ENCODE measurements around the gene RIT2. TPM values are rescaled to one million over a fixed set of nuclear protein-coding genes. Genes with fewer than 3 reads are reported as not detected.

Gene RIT2
- polyA plus RNA-seq, 5 donors = not detected

DNA sequence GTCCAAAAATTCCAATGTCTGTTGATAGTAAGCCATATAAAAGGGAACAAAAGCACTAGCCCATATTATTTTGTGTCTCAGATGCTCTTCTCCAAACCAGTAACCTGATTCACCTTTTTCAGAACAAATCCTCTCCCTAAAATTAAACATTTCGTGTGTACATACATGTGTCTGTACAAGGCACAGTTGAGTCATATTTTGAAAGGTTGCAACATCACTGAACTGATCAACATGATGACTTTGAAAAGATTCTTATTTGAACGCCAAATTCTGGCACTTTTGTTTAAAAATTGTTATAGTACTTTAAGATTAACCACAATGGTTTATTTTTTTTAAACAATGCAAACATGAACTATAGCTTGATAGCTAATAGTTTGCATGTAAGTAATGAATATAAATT, 102.5 kb downstream of the RIT2 start:
- no peak for DNase-seq

GRCh38 chr18:43010611-43011010, 104.9 kb downstream of the RIT2 start:
- no peak for DNase-seq

DNA sequence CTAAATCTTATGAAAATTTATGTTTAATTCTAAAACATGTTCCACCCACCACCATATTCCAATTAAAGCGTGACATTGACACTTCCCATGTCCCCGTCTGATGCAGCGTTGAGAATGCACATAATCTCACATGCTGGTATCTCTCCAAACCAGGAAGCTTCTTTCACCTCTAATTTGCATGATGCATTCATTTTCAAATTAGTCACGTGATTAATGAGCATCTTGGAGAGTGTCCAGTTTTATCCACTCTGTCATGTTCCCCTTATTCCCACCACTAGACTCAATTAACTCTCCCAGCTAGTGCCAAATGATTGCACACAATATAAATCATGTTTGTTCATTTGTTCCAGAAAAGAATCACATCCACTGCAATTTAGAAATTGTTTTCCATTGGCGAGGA, 105.8 kb downstream of the RIT2 start:
- no peak for DNase-seq

DNA sequence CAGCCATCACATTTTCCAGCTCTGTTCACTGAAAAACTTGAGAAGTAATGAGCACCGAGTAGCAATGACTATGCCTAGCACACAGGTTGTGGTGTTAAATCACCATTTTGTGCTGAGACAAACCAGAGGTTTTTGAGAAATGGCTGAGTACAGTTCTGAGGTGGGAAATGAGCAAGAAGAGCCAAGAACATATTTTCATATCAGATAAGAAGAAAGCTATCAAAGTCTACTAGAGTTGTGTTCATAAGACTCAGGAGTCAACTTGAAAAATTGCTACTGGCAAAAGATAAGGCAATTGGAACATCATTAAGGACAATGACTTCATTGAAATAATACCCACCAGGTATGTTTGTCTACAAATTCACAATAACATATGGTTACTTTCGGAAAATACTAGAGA, 108.1 kb downstream of the RIT2 start:
- DNase-seq = no peak

DNA sequence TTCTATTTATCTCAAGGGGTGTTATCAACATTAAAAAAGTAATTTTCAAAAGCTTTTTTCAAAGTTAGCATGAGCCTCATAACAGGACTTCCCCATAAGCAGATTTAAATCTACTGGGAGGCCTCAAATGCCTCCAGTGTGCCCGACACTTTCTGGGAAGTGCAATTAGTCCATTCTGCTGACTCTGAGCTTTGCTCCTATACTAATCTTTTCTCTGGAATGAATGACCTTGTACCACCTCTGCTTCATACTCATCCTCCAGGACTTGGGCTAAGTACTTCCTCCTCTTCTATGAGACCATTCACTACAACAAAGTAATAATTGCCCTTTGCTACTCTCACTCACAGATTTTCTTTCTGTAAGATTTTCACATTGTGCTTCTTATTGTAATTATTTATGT, 111.1 kb downstream of the RIT2 start:
- no peak for DNase-seq

GRCh38 chr18:43001821-43002220, 113.7 kb downstream of the RIT2 start:
- DNase-seq = no peak

- no peak for DNase-seq
Measured at GRCh38 chr18:42996824-42997223, 118.7 kb downstream of the RIT2 start.

- no peak for DNase-seq
Measured at GRCh38 chr18:42980426-42980825, 135.1 kb downstream of the RIT2 start.

DNA sequence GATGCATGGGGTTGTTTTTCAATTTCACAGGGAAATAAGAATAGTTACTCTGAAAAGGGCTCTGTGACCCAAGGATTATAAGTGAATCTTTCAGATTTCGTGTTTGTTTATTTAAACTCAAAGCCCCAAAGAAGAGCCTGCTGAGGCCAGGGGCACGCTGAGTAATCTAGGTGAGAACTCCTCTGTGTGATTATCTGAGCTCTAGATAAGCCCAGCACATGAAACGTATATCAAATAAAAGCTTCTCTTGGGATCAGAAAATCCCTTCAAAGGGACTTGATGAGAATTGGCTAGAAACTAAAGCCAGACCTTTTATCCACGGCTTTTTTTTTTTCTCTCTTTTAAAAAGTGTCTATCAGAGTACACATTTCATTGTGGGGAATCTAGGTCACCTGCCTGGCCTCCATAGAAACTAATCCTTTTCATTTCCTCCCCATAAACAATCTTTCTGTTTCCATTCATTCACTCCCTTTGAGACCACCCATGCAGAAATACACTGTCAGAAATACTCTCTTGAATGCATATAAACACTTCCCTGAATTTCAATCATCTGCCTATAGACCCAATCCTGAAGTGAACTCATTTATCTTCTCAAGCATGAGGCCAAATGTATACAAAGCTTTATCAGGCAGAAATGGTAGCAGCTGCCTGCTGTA, 137.4 kb downstream of the RIT2 start:
- DNase-seq = no peak

DNA sequence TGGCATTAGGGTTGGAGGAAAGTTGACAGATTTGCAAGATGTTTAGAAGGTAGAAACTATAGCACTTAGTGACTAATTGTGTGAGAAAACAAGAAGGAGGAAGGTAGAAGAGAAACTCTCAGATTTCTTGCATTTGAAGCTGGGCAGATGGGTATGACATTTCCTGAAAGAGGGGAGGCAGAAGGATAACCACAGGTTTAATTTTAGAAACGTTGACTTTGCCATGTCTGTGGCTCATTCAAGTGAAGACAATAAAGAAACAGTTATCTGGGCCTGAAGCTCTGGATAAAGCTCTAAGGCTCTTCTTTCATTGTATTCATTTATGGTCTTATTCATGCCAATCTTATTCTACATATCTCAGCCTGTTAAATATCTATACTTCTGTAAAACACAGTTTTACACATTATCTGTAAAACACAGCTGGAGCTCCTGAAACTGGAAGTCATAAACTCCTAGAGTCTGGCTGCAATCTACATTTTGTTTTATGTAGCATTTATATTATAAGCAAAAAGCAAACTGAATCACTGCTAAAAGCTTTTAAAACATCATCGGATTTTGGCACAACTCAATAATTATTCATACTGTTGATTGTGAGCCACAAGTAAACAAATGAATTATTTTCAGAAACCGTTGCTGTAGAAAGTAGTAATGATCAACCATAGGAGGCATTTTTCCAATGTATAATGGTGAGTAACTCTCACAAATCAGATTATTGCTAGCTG, 138.5 kb downstream of the RIT2 start:
- DNase-seq = peak in 1 of 2 donors; percentile 20

GRCh38 chr18:42969366-42969765, 146.1 kb downstream of the RIT2 start:
- no peak for DNase-seq

GRCh38 chr18:42961298-42961697, 154.2 kb downstream of the RIT2 start:
- DNase-seq = no peak

- DNase-seq = no peak
Measured at GRCh38 chr18:42959528-42959927, 156.0 kb downstream of the RIT2 start.

DNA sequence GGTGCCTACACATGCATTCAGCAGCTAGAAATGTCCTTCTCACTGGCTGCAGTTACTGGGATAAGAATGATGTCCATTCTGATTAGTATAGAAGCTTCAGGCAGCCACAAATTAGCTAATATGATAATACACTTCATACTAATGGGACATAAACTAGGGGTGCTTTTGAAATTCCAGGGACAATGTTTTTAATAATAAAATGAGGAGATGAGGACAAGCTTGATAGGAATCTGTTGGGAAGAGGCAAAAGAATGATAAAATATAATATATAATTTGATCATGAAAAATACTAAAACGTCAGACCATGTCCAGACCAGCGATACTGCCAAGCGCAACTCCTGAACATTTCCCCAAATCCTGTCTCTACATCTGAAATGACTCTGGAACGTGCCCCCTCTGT, 157.1 kb downstream of the RIT2 start:
- DNase-seq = no peak

DNA sequence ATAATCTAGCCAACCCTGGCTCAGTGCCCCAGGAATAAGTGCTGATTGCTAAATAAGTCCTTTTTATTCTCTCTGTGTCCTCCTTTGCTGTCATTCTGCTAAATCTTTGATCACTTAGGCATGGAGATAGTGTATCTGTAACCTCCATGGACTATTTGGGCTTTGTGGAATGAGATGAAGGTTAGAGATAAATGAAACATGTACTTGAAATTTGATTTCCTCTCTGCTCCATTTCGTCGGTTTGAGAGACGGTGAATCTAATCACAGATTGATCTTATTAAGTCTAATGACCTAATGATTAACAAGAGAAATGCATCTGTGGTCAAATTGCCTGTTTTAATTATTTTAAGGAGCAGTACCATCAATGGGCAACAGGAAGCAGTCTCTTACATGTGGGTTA, 159.2 kb downstream of the RIT2 start:
- DNase-seq = no peak

DNA sequence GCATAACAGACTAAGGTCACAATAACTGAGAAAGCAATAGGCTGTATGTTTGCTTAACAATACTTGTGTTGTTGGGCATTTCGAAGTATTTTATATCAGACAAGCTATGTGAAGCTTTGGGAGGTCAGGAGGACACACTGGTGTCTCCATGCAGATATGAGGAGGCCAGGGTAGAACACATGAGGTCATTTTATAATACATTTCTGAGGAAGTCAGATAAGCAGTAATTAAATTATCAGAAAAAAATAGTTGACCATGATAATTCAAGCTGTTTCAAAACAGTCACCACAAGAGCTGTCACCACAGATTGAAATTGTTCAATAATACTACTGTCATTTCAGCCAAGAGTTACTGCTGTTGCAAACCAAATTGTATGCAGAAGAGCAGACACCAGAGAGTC, 160.6 kb downstream of the RIT2 start:
- DNase-seq = no peak

GRCh38 chr18:42953306-42953705, 162.2 kb downstream of the RIT2 start:
- no peak for DNase-seq

DNA sequence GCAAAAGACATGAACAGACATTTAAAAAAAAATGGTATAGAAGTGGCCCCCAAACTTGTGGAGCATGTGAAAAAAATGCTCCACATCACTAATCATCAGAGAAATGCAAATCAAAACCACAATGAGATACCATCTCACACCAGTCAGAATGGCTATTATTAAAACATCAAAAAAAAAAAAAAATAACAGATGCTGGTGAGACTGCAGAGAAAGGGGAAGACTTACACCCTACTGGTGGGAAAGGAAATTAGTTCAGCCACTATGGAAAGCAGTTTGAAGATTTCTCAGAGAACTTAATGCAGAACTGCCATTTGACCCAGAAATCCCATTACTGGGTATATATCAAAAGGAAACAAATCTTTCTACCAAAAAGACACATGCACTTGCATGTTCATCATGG, 164.8 kb downstream of the RIT2 start:
- DNase-seq = no peak

DNA sequence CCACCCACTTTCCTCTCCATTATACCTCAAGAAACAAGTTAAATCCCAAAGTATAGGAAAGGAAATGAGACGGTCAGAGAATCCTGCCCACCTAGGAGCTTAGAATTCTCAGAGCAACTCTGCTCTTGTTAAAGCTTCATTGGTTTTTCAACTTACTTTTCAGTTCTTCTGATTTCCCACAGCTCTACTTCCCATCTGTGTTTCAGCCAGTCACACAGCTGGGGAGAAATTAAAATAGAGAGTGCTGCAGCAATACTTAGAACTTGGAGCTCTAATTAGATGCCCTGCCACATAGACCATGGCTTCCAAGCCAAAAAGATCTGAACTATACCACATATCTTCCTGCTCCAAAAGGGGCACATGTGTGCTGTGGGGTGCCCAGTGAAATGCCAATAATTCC, 166.7 kb downstream of the RIT2 start:
- no peak for DNase-seq

GRCh38 chr18:42941860-42942259, 173.6 kb downstream of the RIT2 start:
- DNase-seq = no peak

- DNase-seq = no peak
Measured at GRCh38 chr18:42941021-42941420, 174.5 kb downstream of the RIT2 start.

GRCh38 chr18:42937436-42937835, 178.0 kb downstream of the RIT2 start:
- DNase-seq = no peak

DNA sequence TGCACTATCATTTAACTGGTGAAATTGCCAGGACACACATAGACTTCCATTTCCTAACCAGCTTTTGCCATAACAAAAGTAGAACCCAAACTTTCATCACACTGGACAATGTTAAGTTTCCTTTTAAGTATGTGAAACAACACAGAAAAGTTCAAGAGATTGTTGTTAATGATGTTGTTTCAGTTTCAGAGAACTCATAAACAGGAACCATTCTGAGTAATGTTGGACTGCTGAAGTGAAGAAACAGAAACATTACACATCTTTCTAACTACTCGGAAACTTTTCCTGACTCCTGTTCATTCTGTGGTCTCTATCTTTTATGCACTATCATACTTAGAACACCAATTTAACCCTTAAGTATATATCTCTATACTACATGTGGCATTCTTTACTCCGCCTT, 179.2 kb downstream of the RIT2 start:
- no peak for DNase-seq

DNA sequence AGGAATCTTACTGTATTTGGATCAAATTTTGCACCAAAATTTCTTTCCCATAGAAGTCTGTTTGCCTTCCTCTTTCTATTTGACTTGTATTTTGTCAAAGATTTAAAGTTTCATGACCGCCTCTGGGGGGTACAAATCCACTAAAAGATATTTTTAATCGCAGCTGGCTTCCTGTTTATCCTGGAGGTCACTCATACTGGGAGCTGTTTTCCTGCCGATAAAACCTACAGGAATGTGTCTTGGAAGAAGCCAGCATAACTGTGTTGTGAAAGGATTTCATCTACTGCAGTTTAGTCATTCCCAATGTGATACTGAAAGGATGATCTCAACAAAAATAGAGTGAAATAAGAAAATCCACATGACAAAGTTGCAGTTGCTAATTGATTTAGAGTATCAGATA, 184.0 kb downstream of the RIT2 start:
- DNase-seq = peak in 1 of 2 donors; percentile 15

All from right lung (tissue), 5 donors.